ENCODE data around the gene CMTM6. TPM values are rescaled to one million over a fixed set of nuclear protein-coding genes. Genes with fewer than 3 reads are reported as not detected.
A peak's percentile ranks its signal among the peaks of the same experiment; 100 is the strongest.
"Not testable (repeated sequence)": the region's sequence is repeated elsewhere in the genome, so short reads cannot be mapped to it uniquely, and the experiment has no call there.

The CMTM6 gene, protein sequence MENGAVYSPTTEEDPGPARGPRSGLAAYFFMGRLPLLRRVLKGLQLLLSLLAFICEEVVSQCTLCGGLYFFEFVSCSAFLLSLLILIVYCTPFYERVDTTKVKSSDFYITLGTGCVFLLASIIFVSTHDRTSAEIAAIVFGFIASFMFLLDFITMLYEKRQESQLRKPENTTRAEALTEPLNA
- total RNA-seq (ENCODE audit: insufficient read depth, low replicate concordance) = 309 TPM

DNA sequence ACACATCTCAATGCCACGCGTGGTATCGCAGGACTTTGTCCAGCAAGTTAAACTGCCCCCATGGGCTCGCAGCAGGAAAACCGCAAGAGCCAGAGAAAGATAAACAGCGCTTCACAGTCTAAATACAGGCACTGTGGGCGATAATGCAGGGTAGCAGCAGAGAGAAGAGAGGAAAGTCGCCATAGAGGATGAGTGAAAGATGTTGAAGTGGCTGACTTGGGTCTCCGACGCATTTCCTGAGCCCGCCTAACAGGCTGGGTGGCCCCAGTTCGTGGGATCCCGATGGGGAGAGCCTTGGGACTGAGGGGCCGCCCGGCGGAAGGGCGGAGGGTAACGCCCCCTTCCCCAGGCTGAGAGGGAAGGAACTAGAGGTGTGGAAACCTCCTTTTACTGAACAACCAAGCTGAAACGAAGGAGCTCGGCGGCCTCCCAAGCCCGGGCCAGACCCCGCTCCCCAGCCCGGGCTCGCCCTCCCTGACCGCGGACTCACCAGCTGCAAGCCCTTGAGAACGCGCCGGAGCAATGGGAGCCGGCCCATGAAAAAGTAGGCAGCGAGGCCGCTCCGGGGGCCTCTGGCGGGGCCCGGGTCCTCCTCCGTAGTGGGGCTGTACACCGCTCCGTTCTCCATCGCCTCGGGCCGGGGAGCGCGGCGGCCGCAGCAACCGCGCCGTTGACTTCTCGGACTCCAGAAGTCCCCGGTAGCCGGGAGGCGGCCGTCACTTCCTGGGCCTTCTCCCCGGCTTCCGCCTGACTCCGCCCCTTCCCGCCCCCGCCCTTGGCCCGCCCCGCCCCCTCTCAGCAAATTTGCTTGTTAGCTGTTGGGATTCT, at the start of gene CMTM6:
Gene CMTM6, minus strand, starts transcription at position 735 of the 828 bp plus-strand sequence. Its CDS starts 107 bp downstream, at position 628.
- peak; percentile 85 for DNase-seq (ENCODE audit: low spot score)

DNA sequence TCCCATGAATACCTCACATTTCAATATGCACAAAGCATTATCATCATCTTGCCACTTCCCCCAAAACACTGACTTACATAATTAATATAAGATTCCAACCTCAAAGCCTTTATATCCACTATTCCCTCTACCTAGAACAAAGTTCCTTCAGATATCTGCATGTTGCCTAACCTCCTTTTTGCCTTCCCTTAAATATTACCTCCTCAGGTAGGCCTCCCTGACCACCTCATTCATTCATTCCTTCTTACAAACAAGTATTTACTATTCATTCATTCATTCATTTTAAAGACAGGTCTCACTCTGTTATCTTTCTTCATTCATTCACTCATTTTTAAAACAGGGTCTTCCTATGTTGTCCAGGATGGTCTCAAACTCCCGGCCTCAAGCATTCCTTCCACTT, 49.4 kb upstream of the CMTM6 start:
- no peak for DNase-seq (ENCODE audit: low spot score)

DNA sequence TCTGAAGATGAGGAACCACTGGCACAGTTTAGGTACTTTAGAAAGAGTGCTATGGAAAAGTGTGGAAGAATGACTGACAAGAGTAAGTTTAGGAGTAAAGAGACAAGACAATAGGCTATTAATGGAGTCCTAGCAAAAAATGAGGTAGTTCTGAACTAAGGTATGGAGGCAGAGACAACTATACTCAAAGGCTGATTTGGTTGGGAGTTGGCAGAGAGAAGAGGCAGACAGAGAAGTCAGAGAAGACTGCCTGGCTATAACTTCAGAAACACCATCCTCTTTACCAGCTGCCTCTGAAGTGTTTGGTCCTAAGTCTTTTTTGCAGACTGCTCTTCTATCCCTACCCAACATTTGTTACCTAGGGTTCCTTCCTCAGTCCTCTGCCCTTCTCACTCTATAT, 48.8 kb upstream of the CMTM6 start:
- no peak for DNase-seq (ENCODE audit: low spot score)

DNA sequence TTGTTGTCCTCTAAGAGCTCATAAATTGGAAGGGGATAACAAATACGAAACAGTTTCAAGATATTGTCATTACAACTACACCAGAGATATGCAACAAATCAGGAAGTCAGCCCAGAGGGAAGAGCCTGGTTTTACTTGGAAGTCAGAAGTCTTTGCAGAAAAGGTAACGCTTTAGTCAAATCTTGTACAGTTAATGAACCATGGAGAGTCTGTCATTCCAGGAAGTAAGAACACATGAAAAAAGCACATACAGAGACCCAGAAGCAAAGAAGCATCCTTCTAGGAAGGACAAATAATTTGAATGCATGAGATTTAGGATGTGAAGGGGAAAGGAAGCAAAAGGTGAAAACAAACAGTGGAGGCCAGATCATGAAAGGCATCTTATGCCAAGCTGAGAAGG, 48.4 kb upstream of the CMTM6 start:
- DNase-seq (ENCODE audit: low spot score) = no peak

DNA sequence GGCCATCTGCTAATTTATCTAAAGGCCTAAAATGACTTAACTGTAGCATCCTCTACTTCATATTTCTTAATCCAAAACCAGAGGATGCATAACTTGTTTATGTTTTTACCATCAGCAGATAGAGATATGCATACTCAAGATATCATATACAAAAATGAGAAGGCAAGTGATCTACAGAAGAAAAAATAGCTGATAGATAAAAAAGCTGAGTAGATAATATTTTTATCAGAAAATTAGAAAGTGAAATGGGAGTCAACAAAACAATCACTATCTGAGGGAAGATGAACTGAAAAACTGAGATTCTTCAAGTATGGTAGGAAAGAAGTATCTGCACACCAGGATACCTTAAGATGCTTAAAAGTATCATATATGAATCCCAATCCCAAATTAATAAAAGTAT, 42.7 kb upstream of the CMTM6 start:
- DNase-seq (ENCODE audit: low spot score) = no peak

DNA sequence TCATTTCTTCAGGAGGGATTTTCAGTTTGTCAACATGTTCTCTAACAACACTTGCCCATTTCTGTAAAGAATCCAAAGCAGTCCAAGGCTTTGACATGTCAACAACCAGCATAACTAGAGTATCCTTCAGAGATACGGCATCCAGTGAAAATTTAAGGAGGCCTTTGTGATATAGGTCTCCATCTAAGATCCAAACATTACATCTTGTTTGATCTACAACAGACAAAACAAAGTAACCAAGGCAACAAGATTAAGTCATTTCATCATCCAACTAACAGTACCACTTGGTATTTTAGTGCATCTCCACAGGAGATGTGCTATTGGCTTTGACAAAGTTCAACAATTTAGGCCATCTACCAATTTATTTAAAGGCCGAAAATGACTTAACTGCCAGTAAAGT, 42.2 kb upstream of the CMTM6 start:
- DNase-seq (ENCODE audit: low spot score) = peak; percentile 5

DNA sequence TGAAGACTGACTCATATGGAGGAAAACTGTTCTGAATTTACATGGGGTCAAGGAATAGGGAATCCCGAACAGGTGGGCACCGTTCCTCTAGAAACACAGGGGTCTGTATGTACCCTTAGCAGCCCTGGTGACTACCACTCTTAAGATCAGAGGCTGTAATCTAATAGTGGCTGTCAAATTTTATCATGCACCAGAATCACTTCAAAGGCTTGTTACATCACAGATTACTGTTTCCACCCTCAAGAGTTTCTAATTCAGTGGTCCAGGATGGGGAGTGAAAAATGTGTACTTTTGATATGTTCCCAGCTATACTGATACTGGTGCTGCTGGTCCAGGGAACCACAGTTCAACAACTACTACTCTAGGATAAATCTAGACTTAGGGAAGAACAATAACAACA, 40.2 kb upstream of the CMTM6 start:
- DNase-seq (ENCODE audit: low spot score) = no peak

DNA sequence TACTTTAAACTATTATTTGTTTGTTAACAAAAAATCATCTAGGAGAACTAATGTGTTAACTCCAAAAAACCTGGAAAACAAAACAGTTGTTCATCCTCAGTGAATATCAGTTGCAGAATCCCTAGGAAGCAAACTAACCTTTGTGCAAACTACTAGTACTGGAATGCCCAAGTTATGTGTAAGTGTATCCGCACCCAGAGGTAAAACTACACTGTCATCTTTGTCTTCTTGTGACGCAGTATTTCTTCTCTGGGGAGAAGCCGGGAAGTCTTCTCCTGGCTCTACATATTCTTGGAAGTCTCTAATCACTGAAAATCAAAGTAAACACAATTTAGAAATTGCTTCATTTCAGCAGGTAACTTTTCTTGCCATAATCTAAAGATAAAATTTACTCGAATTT, 38.2 kb upstream of the CMTM6 start:
- no peak for DNase-seq (ENCODE audit: low spot score)

DNA sequence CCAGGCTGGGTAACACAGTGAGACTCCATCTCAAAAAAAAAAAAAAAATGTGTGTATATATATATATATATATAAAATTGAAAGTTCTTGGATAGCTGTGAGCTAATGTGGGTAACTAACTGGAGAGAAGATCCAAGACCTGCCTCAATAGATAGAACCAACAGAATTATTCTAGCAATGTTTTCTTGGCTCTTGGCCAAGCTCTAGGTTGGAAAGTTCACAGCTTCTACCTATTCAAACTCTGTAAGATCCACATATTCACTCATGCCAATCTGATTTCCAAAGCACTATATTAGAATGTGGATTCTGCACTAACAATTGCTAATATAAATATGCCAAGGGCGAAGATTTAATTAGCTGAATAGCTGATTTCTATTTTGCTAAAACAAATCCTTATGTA, 29.8 kb upstream of the CMTM6 start:
- no peak for DNase-seq (ENCODE audit: low spot score)

DNA sequence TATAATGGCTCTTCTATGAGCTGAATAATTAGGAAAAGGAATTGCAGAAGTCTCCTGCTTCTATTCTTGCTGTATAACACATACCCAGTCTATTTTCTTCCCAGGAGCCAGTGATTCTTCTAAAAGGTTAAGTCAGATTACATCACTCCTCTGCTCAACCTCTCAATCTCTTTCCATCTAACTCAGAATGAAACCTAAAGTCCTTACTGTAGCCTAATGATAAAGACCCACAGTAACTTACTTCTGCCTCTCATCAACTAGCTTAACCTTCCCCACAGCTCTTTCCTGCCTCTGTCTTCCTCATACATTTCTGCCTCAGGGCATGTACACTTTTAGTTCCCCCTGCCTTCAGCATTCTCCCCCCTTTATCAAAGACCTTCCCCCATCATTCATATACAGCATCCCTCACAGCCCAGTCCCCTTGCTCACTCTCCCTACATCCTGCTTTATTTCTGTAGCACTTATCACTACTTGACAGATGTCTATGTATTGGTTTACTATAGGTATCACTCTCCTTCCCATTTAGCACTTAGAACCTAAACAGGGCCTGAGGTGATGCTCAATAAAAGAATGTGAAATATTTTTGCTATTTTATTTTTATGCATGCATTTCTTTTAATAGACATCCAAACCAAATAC, 28.5 kb upstream of the CMTM6 start:
- DNase-seq (ENCODE audit: low spot score) = no peak

DNA sequence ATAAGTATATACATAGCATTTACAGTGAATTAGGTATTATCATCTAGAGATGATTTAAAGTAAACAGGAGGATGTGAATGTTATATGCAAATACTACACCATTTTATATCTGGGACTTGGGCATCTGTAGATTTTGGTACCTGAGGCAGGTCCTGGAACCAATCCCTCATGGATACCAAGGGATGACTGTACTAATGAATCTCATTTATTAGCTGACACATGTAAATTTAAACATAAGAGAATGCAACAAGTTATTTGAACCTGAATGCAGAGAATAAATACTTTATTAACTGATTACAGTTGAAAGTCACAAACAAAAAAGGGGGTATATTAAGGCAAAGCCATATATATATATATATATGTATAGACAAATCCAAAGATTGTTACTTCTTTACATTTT, 23.1 kb upstream of the CMTM6 start:
- DNase-seq (ENCODE audit: low spot score) = no peak

DNA sequence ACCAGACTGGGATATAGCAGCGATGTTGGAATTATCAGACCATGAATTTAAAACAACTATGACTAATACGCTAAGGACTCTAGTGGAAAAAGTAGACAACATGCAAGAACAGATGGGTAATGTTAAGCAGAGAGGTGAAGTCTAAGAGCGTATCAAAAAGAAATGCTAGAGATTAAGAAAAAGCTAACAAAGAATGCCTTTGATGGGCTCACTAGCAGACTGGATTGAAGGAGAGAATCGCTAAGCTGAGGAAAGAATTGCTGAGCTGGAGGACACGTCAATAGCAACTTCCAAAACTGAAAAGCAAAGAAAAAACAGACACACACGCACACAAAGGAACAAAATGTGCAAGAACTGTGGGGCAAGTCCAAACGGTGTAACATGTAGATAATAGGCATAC, 20.0 kb upstream of the CMTM6 start:
- DNase-seq (ENCODE audit: low spot score) = peak; percentile 96

DNA sequence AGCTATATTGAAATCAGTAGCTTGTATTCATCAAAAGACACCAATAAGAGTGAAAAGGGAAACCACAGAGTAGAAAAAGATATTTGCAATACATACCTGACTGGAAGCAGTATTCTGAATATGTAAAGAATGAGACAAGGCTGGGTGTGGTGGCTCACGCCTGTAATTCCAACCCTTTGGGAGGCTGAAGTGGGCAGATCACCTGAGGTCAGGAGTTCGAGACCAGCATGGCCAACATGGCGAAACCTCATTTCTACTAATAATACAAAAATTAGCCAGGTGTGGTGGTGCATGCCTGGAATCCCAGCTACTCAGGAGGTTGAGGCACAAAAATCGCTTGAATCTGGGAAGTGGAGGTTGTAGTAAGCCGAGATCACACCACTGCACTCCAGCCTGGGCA, 16.3 kb upstream of the CMTM6 start:
- DNase-seq (ENCODE audit: low spot score) = not testable (repeated sequence)

DNA sequence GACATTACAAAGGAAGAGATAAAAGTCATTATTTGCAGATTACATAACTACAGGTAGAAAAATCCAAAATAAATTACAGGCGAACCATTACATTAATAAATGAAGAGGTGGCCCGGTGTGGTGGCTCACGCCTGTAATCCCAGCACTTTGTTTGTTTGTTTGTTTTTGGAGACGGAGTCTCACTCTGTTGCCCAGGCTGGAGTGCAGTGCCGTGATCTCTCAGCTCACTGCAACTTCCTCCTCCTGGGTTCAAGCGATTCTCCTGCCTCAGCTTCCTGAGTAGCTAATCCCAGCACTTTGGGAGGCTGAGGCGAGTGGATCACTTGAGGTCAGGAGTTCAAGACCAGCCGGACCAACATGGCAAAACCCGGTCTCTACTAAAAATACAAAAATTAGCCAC, 14.1 kb upstream of the CMTM6 start:
- DNase-seq (ENCODE audit: low spot score) = not testable (repeated sequence)

DNA sequence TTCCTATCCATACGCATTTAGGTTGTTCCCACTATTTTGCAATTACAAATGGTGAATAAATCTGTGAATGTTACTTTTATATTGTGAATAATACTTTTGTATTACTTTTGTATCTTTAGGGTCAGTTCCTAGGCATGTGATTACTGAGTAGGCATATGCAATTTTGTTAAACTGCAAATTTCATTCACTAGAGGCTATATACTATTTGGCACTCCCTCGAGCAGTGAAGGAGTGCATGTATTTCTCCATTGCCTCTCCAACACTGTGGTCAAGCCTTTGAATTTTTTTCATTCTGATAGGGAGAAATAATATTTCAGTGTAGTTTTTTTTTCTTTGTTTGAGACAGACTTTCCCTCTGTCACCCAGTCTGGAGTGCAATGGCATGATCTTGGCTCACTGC, 8.4 kb upstream of the CMTM6 start:
- no peak for DNase-seq (ENCODE audit: low spot score)

DNA sequence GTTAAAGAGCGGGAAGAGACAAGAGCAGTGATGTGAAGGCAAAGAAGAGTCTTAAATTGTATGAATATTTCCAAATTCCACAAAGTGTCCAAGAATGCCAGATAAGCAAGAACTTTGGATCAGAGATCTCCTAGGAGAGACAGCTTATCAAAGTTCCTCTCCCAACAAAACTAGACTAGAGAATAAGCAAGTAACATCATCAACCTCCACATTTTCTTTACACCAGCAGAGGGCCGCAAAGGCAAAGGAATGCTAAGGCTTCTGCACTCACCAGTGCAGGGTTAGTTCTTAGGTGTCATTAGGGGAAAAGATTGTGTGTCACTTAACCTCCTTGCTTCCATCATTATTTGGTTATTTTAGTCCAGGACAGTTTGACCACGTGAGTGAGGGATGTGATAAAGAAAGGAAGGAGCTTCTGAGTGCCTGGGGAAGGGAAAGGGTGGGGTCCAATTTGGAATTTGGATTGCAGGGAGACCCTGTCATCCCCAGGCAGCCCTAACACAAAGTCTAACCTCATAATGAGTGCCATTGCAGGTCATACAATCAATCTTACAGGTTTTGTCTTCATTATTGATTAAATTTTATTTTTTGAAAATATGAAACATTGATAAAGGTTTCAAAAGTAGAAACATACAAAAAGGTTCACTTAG, 7.5 kb upstream of the CMTM6 start:
- DNase-seq (ENCODE audit: low spot score) = peak; percentile 90

DNA sequence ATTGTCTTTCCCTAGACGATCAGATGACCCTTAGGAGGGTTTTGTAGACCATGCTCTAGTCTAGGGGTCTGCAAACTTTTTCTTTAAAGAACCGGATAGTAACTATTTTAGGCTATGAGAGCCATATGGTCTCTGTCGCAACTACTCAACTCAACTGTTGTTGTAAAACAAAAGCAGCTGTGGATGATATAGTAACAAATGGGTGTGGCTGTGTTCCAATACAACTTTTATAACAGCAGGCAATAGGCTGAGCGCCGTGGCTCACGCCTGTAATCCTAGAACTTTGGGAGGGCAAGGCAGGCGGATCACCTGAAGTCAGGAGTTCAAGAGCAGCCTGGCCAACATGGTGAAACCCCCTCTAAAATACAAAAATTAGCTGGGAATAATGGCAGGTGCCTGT, 6.1 kb upstream of the CMTM6 start:
- DNase-seq (ENCODE audit: low spot score) = no peak

DNA sequence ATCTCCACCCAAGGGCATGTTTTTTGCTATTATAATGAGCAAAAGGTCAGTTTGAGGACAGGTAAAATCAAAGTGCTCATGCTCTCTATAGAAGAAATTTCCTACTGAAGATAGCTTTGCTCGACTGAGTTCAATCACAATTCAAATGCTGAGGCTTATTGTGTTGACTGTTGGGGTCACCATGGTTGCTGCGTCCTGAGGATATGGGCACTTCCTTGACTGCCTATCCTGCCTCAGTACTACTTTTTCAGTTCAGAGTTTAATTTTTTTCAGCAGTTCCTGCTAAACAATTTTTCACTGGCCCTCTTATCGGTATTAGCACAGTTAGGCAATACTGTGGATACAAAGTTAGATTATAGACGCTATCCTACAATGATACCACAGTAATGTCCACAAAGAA, 3.8 kb upstream of the CMTM6 start:
- no peak for DNase-seq (ENCODE audit: low spot score)

DNA sequence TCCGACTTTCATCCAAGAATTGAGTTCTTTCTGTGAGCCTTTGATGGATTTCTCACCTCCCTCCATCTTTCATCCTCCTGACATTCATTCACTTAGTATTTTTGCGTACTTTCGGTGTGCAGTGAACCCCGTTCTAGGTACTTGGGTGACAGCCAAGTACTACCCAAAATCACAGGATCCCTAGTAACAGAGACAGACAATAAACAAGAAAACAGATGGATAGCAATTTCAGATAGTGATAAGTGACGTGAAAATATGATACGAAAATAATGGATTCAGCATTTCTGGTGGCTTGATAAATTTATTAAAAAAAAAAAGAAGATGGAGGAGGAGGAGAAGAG, 264 bp upstream of the CMTM6 start:
- no peak for DNase-seq (ENCODE audit: low spot score)

DNA sequence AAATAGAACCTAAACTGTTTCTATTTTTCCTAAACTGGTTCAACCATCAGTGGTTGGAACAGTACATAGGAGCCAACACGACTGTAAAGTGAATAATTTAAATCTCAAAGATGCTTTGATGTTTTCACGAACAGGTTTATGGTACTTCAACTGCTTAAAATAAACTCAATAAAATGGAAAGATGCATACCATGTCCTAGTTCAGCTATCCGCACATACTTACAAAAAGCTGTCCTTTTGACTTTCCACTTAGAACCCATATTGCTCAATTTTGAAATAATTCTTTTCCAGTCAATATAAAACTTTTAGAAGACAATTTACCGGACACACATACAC, 902 bp downstream of the CMTM6 start:
- DNase-seq (ENCODE audit: low spot score) = no peak

DNA sequence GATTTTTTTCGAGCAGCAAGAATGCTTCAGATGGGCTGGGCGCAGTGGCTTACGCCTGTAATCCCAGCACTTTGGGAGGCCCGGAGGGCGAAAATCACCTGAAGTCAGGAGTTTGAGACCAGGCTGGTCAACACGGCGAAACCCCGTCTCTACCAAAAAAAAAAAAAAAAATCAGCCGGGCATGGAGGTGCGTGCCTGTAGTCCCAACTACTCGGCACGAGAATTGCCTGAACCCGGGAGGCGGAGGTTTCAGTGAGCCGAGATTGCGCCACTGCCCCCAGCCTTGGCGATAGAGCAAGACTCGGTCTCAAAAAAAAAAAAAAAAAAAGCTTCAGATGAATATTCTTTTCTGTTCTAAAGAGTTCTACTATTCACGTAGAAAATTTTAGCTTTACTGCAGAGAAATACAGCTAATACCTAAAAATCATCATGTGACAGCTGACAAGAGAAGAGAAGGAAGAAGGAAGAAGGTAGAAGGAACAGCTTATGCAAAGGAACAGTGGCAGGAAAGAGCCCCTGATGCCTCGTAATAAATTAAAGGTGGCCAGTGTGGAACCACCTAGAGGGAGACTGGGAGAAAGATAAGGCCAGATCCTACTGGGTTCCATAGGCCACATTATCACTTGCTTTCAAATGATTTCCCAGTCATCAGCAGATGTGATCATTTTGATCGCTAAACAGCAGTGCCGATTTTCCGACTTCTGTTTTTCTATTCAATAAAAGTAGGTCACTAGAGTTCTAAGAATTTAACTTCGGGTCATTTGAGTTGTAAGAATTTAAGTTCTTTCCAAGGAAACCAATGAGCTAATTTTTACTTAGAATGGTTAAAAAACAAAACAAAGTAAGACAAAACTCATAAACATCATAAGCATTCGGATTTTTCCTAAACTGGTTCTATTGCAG, 1.5 kb downstream of the CMTM6 start:
- no peak for DNase-seq (ENCODE audit: low spot score)

DNA sequence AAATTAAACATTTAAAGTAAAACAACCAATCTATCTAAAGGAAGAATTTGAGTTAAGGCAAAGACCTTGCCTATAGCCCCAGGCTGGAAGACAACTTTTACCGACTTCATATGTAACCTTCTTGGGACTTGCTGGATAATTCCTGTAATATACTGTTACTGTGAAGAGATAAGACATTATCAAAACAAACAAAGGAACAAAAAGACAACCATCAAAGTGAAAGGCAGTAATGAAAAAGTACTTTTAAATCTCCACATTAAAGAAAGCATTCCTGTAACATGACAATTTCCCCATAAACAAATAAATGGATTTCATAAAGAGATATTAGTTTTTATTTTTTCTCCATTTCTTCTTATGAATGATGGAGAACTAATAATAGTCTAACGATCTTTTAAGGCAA, 2.4 kb downstream of the CMTM6 start:
- DNase-seq (ENCODE audit: low spot score) = no peak

Data from umbilical cord (tissue), 2 donors.